Mesenchymal stem cell (in vitro differentiated cells and primary cell): ENCODE results near the gene CDH2. TPM values are rescaled to one million over a fixed set of nuclear protein-coding genes. Genes with fewer than 3 reads are reported as not detected.

Source experiments
- DNase-seq: peaks from one replicate; pipeline ENCODE4 v3.0.0-alpha.2; 2013
- H2AFZ ChIP-seq: one replicate; pipeline ENCODE4 v1.6.1; 2013; ENCODE audit warnings: low read depth, mild to moderate bottlenecking, control low read depth, inconsistent platforms, low read length, moderate library complexity
- H2AK5ac ChIP-seq: 2 replicates; pipeline ENCODE4 v1.6.1; 2013; ENCODE audit warnings: low read length, moderate library complexity, mild to moderate bottlenecking, inconsistent platforms; ENCODE audit not compliant: severe bottlenecking
- H2BK120ac ChIP-seq: one replicate; pipeline ENCODE4 v1.6.1; 2013; ENCODE audit warnings: low read depth, mild to moderate bottlenecking, inconsistent platforms, low read length, moderate library complexity
- H2BK12ac ChIP-seq, 2 experiments: one replicate each; pipeline ENCODE4 v1.6.1; 2013; ENCODE audit warnings: inconsistent platforms in 2 of 2, low read length in 2 of 2, mild to moderate bottlenecking in 2 of 2, moderate library complexity in 2 of 2, control low read depth in 1 of 2
- H2BK15ac ChIP-seq: one replicate; pipeline ENCODE4 v1.6.1; 2013; ENCODE audit warnings: mild to moderate bottlenecking, low read depth, inconsistent platforms; ENCODE audit not compliant: poor library complexity, severe bottlenecking
- H2BK5ac ChIP-seq: 2 replicates; pipeline ENCODE4 v1.6.1; 2013; ENCODE audit warnings: low read depth, mild to moderate bottlenecking, low read length, control low read depth, inconsistent platforms; ENCODE audit not compliant: poor library complexity, severe bottlenecking
- H3K14ac ChIP-seq, 2 experiments: one replicate each; pipeline ENCODE4 v1.6.1; 2013; ENCODE audit warnings: inconsistent platforms in 2 of 2, low read length in 2 of 2, control low read depth in 1 of 2, mild to moderate bottlenecking in 1 of 2, moderate library complexity in 1 of 2
- H3K18ac ChIP-seq, 2 experiments: one replicate each; pipeline ENCODE4 v1.6.1; 2013; ENCODE audit warnings: inconsistent platforms in 2 of 2, low read length in 2 of 2, control low read depth in 1 of 2, low read depth in 1 of 2, mild to moderate bottlenecking in 1 of 2
- H3K23ac ChIP-seq, 2 experiments: one replicate each; pipeline ENCODE4 v1.6.1; 2013; ENCODE audit warnings: inconsistent platforms in 2 of 2, low read length in 2 of 2, mild to moderate bottlenecking in 2 of 2, moderate library complexity in 2 of 2, control low read depth in 1 of 2
- H3K27ac ChIP-seq: 2 replicates; pipeline ENCODE4 v1.5.1; 2013; ENCODE audit warnings: mild to moderate bottlenecking, moderate library complexity, low read length, control low read depth, inconsistent platforms; ENCODE audit not compliant: poor library complexity, severe bottlenecking
- H3K27me3 ChIP-seq, 2 experiments: 2 replicates each; pipeline versions ENCODE4 v1.6.1 to v1.7.0; 2013; ENCODE audit warnings: low read length in 2 of 2, mild to moderate bottlenecking in 2 of 2, moderate library complexity in 2 of 2, control low read depth in 1 of 2, inconsistent platforms in 1 of 2; ENCODE audit not compliant: control insufficient read depth in 1 of 2, insufficient read depth in 1 of 2
- H3K36me3 ChIP-seq, 2 experiments: 2 replicates each; pipeline versions ENCODE4 v1.6.1 to v1.7.0; 2013; ENCODE audit warnings: low read length in 2 of 2, control low read depth in 1 of 2, inconsistent platforms in 1 of 2, low read depth in 1 of 2, mild to moderate bottlenecking in 1 of 2; ENCODE audit not compliant: insufficient read depth in 2 of 2, control insufficient read depth in 1 of 2
- H3K4ac ChIP-seq, 2 experiments: one replicate each; pipeline ENCODE4 v1.6.1; 2013; ENCODE audit warnings: inconsistent platforms in 2 of 2, low read length in 2 of 2, mild to moderate bottlenecking in 2 of 2, moderate library complexity in 2 of 2, control low read depth in 1 of 2, low read depth in 1 of 2
- H3K4me1 ChIP-seq: 2 replicates; pipeline ENCODE4 v1.6.1; 2013; ENCODE audit warnings: low read depth, low read length, control low read depth; ENCODE audit not compliant: control insufficient read depth, insufficient read depth
- H3K4me2 ChIP-seq: 2 replicates; pipeline ENCODE4 v1.6.1; 2013; ENCODE audit warnings: low read length, mild to moderate bottlenecking, inconsistent platforms; ENCODE audit not compliant: poor library complexity, severe bottlenecking
- H3K4me3 ChIP-seq, 2 experiments: 2 replicates each; pipeline versions ENCODE4 v1.5.1 to v1.7.0; 2013; ENCODE audit warnings: low read length in 2 of 2, mild to moderate bottlenecking in 2 of 2, control low read depth in 1 of 2, low read depth in 1 of 2; ENCODE audit not compliant: insufficient read depth in 1 of 2
- H3K79me1 ChIP-seq: replicated peaks from 2 replicates; pipeline ENCODE4 v1.6.1; 2013; ENCODE audit warnings: mild to moderate bottlenecking, control low read depth, low read length, inconsistent platforms; ENCODE audit not compliant: poor library complexity, severe bottlenecking
- H3K9ac ChIP-seq: 2 replicates; pipeline ENCODE4 v1.7.0; 2013; ENCODE audit warnings: mild to moderate bottlenecking, low read length, moderate library complexity
- H3K9me3 ChIP-seq: 2 replicates; pipeline ENCODE4 v1.7.0; 2013; ENCODE audit warnings: mild to moderate bottlenecking, low read length; ENCODE audit not compliant: control insufficient read depth
- H4K8ac ChIP-seq: one replicate; pipeline ENCODE4 v1.6.1; 2013; ENCODE audit warnings: inconsistent platforms, mild to moderate bottlenecking, low read length, moderate library complexity
- H4K91ac ChIP-seq: one replicate; pipeline ENCODE4 v1.6.1; 2013; ENCODE audit warnings: mild to moderate bottlenecking, low read length, inconsistent platforms
- WGBS: methylation state at CpG from one replicate; pipeline ENCODE4 v1.1.7; 2013; ENCODE audit warnings: mixed read lengths; 5-methylcytosine and 5-hydroxymethylcytosine counted together
- polyA plus RNA-seq, 2 experiments: library from polyadenylated mRNA; stranded (reverse); fragments of 200-250 nt; gene quantifications; one replicate each; pipeline ENCODE4 v1.2.3, GENCODE V29; 2013

CDH2 gene
- 34.9 TPM for polyA plus RNA-seq (2013, experiment 1 of 2)
- 34.7 TPM for polyA plus RNA-seq (2013, experiment 2 of 2)

DNA sequence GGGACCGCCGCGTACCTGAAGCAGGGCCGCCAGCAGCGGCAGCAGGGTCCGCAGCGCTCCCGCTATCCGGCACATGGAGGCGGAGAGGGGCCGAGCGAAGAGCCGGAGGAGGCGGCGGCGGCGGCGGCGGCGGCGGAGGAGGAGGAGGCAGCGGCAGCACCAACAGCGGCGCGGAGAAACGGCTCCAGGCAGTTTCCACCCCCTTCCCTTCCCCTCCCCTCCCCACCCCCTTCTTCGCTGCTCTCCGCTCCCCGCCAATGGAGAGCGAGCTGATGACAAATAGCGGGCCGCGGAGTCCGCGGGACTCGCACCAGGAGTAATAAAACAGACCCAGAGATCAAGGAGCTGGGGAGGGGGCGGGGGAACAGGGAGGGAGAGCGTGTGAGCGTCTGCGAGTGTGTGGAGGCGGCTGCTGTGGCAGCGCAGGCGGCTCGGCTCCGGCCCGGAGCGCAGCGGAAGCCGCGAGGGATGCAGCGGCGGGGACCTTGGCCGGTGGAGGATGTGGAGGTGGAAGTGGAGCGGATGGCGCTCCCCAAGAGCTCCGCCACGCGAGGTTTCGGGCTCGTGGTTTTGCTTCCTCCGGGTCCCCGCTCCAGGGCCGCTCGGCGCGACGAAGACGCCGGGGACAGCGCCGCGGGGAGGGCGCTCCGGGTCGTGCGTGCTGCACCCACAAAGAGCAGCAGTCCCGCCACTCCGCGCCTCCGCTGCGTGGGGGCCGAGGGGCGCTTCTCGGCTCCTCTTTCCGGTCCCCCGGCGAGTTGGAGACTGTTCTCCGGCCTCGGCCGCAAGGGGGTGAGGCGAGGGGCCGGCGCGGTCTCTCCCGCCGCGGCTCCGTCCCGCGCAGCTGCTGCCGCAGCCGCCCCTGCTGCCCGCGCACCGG lies at the start of gene CDH2:
TSS of gene CDH2 (minus strand) at position 183 of the 880 bp plus-strand sequence. CDS start at position 75, 108 bp downstream.
- peak within 1 kb of the TSS in 1 of 2 experiments; percentile 48 for H3K14ac ChIP-seq
- peak within 1 kb of the TSS; percentile 94 for H3K4me2 ChIP-seq
- peak within 1 kb of the TSS; percentile 77 to 80 for H3K18ac ChIP-seq
- H3K4ac ChIP-seq: peak within 1 kb of the TSS in 1 of 2 experiments; percentile 58
- peak within 1 kb of the TSS; percentile 21 for H2BK15ac ChIP-seq
- H2AFZ ChIP-seq: peak within 1 kb of the TSS; percentile 81
- peak within 1 kb of the TSS; percentile 21 for H3K27ac ChIP-seq
- WGBS: under 1% methylated on average over 57 of the region's 105 CpGs
- H3K23ac ChIP-seq: peak within 1 kb of the TSS in 1 of 2 experiments; percentile 83
- H4K91ac ChIP-seq: peak within 1 kb of the TSS; percentile 32
- peak within 1 kb of the TSS; percentile 90 for H2BK120ac ChIP-seq
- H3K9me3 ChIP-seq: no peaks in the 10 kb centered on the region
- H3K36me3 ChIP-seq: no peaks in the 10 kb centered on the region
- peak within 1 kb of the TSS; percentile 71 for H3K9ac ChIP-seq
- peak within 1 kb of the TSS; percentile 81 to 92 for H3K4me3 ChIP-seq
- H2AK5ac ChIP-seq: no peak within 1 kb of the TSS
- H2BK5ac ChIP-seq: peak within 1 kb of the TSS; percentile 79
- H3K79me1 ChIP-seq: peaks cover 2% of the 10 kb centered on the region
- peak within 1 kb of the TSS; percentile 61 to 63 for H2BK12ac ChIP-seq
- peaks cover 0 to 8% of the 10 kb centered on the region in 2 experiments for H3K27me3 ChIP-seq
- DNase-seq: peak; percentile 86
- peaks cover 7% of the 10 kb centered on the region for H3K4me1 ChIP-seq
- no peak within 1 kb of the TSS for H4K8ac ChIP-seq

DNA sequence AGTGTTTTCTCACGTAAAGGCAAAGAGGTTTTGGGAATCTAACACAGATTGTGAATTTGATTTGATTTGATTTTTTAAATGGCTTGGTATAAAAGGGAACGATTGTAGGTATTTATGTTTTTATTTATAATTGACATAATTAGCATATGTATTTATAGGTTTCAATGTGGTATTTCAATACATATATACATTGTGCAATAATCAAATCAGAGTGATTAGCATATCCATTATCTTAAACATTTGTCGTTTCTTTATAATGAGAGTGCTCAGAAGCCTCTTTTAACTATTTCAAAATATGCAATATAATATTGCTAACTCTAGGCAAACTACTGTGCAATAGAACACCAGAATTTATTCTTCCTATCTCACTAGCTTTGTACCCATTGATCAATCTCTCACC lies 35.1 kb upstream of the CDH2 start:
- Histone ChIP-seq H3K23ac (no peak overlapping the region), H3K36me3 (no peaks in the 10 kb centered on the region), H4K8ac (no peak overlapping the region), H2BK120ac (no peak overlapping the region), H2BK5ac (no peak overlapping the region), H4K91ac (no peak overlapping the region), H2BK12ac (no peak overlapping the region), H2AK5ac (no peak overlapping the region), H3K9ac (no peak overlapping the region), H2AFZ (no peak overlapping the region), H3K14ac (no peak overlapping the region), H3K4me1 (no peaks in the 10 kb centered on the region), H3K79me1 (no peaks in the 10 kb centered on the region), H3K4me3 (no peak overlapping the region), H3K4ac (no peak overlapping the region), H3K9me3 (no peaks in the 10 kb centered on the region), H3K27me3 (no peaks in the 10 kb centered on the region), H3K27ac (no peak overlapping the region), H3K18ac (no peak overlapping the region), H3K4me2 (no peak overlapping the region), H2BK15ac (no peak overlapping the region)
- DNase-seq: no peak
- 100% methylated on average over 2 of the region's 3 CpGs for WGBS

DNA sequence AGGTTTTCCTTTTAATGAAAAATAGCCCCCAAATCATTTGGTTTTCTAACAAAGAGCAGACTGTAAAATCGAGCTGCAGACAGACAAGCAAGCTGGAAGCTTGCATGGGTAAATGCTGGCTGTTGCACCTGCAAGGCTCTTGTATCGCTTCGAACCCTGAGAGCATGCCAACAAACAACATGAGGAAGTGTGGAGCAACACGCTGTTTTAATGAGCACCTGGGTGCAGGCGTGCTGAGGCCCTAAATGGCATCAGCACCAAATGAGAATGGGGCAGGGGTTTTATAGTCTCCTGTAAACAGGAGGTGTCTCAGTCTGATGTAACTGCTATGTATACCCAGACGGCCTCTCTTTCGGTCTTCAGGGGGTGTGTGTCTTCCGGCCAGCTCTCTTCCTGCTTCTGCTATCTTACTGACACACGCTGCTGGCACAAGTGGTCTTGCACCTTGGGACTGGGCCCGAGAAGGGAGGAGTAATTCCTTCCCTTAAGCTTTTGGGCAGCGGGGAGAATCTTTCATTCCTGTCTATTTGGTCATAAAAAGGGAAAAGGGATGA lies 31.9 kb upstream of the CDH2 start:
- H3K4me2 ChIP-seq: no peak overlapping the region

DNA sequence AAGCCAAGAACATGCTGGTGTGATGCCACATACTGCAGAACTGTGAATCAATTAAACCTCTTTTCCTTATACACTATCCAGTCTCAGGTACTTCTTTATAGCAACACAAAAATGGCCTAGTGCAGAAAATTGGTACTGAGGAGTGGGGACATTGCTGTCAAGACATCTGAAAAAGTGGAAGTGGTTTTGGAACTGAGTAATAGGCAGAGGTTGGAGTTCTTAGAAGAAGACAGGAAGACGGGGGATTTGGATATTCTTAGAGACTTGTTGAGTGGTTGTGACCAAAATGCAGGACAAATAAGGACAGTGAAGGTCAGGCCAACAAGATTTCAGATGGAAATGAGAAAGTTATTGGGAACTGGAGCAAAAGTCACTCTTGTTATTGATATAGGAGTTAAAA lies 31.3 kb upstream of the CDH2 start:
- no peak overlapping the region for H3K27ac ChIP-seq
- H2AFZ ChIP-seq: no peak overlapping the region
- WGBS: 90% methylated on average over 1 of the region's 1 CpG
- no peak overlapping the region for H3K9ac ChIP-seq
- H3K4me2 ChIP-seq: no peak overlapping the region
- H3K18ac ChIP-seq: no peak overlapping the region
- H4K91ac ChIP-seq: no peak overlapping the region
- no peaks in the 10 kb centered on the region for H3K79me1 ChIP-seq
- no peak overlapping the region for H4K8ac ChIP-seq
- H3K36me3 ChIP-seq: no peaks in the 10 kb centered on the region
- no peak overlapping the region for H2BK120ac ChIP-seq
- H2BK5ac ChIP-seq: no peak overlapping the region
- H3K23ac ChIP-seq: no peak overlapping the region
- H2BK15ac ChIP-seq: no peak overlapping the region
- no peak overlapping the region for H3K14ac ChIP-seq
- H3K4me3 ChIP-seq: no peak overlapping the region
- no peaks in the 10 kb centered on the region for H3K9me3 ChIP-seq
- DNase-seq: no peak
- H2BK12ac ChIP-seq: no peak overlapping the region
- no peak overlapping the region for H3K4ac ChIP-seq
- H2AK5ac ChIP-seq: no peak overlapping the region
- H3K4me1 ChIP-seq: peaks cover 3% of the 10 kb centered on the region
- no peaks in the 10 kb centered on the region for H3K27me3 ChIP-seq

More for the DNA sequence above, 31.9 kb upstream of the CDH2 start:
- Histone ChIP-seq H2BK5ac (no peak overlapping the region), H3K79me1 (no peaks in the 10 kb centered on the region), H4K8ac (no peak overlapping the region), H2AK5ac (no peak overlapping the region), H3K4me3 (peak overlapping the region in 1 of 2 experiments; percentile 2), H3K23ac (no peak overlapping the region), H2BK120ac (no peak overlapping the region), H2AFZ (no peak overlapping the region), H3K14ac (no peak overlapping the region), H4K91ac (no peak overlapping the region), H2BK12ac (no peak overlapping the region), H3K27me3 (no peaks in the 10 kb centered on the region), H3K27ac (no peak overlapping the region), H3K9ac (no peak overlapping the region), H3K4ac (no peak overlapping the region), H3K4me1 (peaks cover 3% of the 10 kb centered on the region), H3K9me3 (no peaks in the 10 kb centered on the region), H2BK15ac (no peak overlapping the region), H3K18ac (no peak overlapping the region), H3K36me3 (no peaks in the 10 kb centered on the region)
- no peak for DNase-seq
- WGBS: 90% methylated on average over 9 of the region's 11 CpGs
